Measurements from ENCODE around the gene E2F1. TPM values are rescaled to one million over a fixed set of nuclear protein-coding genes. Genes with fewer than 3 reads are reported as not detected.

Gene E2F1
- total and polyA plus RNA-seq, 2 experiments from 2014 or later, result 12.1 to 42.6 TPM

GRCh38 chr20:33725607-33726264 lies 39.6 kb upstream of the E2F1 start:
- Mint-ChIP-seq H3K27ac (no peak overlapping the region), H3K36me3 (ENCODE audit: low read depth) (no peaks in the 10 kb centered on the region), H3K4me1 (no peaks in the 10 kb centered on the region), H3K4me3 (no peak overlapping the region), H3K9me3 (peaks cover 6% of the 10 kb centered on the region; the same call in 1 of the 3 replicates), H3K27me3 (ENCODE audit: insufficient read depth, low read depth, poor library complexity) (peaks cover 14% of the 10 kb centered on the region)
- no peak for TF ChIP-seq ZNF114 (CRISPR knock-in tag; IDR thresholded peaks at IDR 0.05)
- no peak for TF ChIP-seq NANOG (IDR thresholded peaks at IDR 0.05; ENCODE audit: borderline replicate concordance)
- TF ChIP-seq REST (IDR thresholded peaks at IDR 0.05; ENCODE audit: unreplicated experiment), result no peak
- no peak for TF ChIP-seq CREB1 (CRISPR knock-in tag; IDR thresholded peaks at IDR 0.05; ENCODE audit: low read depth)
- no peak for TF ChIP-seq STAT1 (IDR thresholded peaks at IDR 0.05; ENCODE audit: unreplicated experiment)
- Histone ChIP-seq H3K79me2 (replicated peaks; ENCODE audit: insufficient read depth) (no peaks in the 10 kb centered on the region), H3F3A (replicated peaks; ENCODE audit: low read depth) (no peaks in the 10 kb centered on the region), H2AFZ (no peak overlapping the region), H3K36me3 (ENCODE audit: insufficient read depth) (no peaks in the 10 kb centered on the region), H3K27ac (ENCODE audit: low read depth) (no peak overlapping the region), H3K4me1 (ENCODE audit: insufficient read depth) (no peaks in the 10 kb centered on the region), H3K27me3 (ENCODE audit: insufficient read depth) (no peaks in the 10 kb centered on the region), H3K4me2 (no peak overlapping the region), H4K20me1 (replicated peaks; ENCODE audit: insufficient read depth) (no peaks in the 10 kb centered on the region), H3K9me2 (ENCODE audit: insufficient read depth) (no peaks in the 10 kb centered on the region), H3K4me3 (no peak overlapping the region)
- ATAC-seq (no peak), DNase-seq (ENCODE audit: low spot score) (no peak)

- Mint-ChIP-seq H3K4me1 (no peaks in the 10 kb centered on the region; the same call in 2 of the 3 replicates), H3K27me3 (ENCODE audit: insufficient read depth, low read depth, poor library complexity) (peaks cover 19% of the 10 kb centered on the region), H3K36me3 (ENCODE audit: low read depth) (no peaks in the 10 kb centered on the region), H3K27ac (no peak overlapping the region), H3K4me3 (no peak overlapping the region), H3K9me3 (peaks cover 6% of the 10 kb centered on the region; the same call in 2 of the 3 replicates)
- Histone ChIP-seq H3F3A (replicated peaks; ENCODE audit: low read depth) (no peaks in the 10 kb centered on the region), H3K4me3 (no peak overlapping the region), H3K36me3 (ENCODE audit: insufficient read depth) (no peaks in the 10 kb centered on the region), H3K79me2 (replicated peaks; ENCODE audit: insufficient read depth) (no peaks in the 10 kb centered on the region), H3K27me3 (ENCODE audit: insufficient read depth) (no peaks in the 10 kb centered on the region), H2AFZ (no peak overlapping the region), H3K27ac (ENCODE audit: low read depth) (no peak overlapping the region), H3K9me2 (ENCODE audit: insufficient read depth) (no peaks in the 10 kb centered on the region), H3K4me1 (ENCODE audit: insufficient read depth) (no peaks in the 10 kb centered on the region), H4K20me1 (replicated peaks; ENCODE audit: insufficient read depth) (no peaks in the 10 kb centered on the region), H3K4me2 (no peak overlapping the region)
- DNase-seq (ENCODE audit: low spot score), result no peak
- ATAC-seq, result no peak
- TF ChIP-seq REST (IDR thresholded peaks at IDR 0.05; ENCODE audit: unreplicated experiment), result no peak
- no peak for TF ChIP-seq NANOG (IDR thresholded peaks at IDR 0.05; ENCODE audit: borderline replicate concordance)
- no peak for TF ChIP-seq EZH2 (IDR thresholded peaks at IDR 0.05; ENCODE audit: low read depth, unreplicated experiment)
- no peak for TF ChIP-seq CREB1 (CRISPR knock-in tag; IDR thresholded peaks at IDR 0.05; ENCODE audit: low read depth)
- no peak for TF ChIP-seq CTCF (conservative IDR thresholded peaks at IDR 0.05; ENCODE audit: low read depth in 2 of 2)
- TF ChIP-seq ZNF331 (CRISPR knock-in tag; IDR thresholded peaks at IDR 0.05; ENCODE audit: low read depth), result no peak
- no peak for TF ChIP-seq ZNF114 (CRISPR knock-in tag; IDR thresholded peaks at IDR 0.05)
- TF ChIP-seq STAT1 (IDR thresholded peaks at IDR 0.05; ENCODE audit: unreplicated experiment), result no peak
- TF ChIP-seq JUNB (IDR thresholded peaks at IDR 0.05; ENCODE audit: unreplicated experiment), result no peak
- TF ChIP-seq POLR2AphosphoS5 (IDR thresholded peaks at IDR 0.05; ENCODE audit: low read depth), result no peak
Measured at GRCh38 chr20:33724439-33725094, 38.4 kb upstream of the E2F1 start.
